GM18909 (cell line): ENCODE measurements around the gene NR2F1-AS1.

Source experiments
- ATAC-seq: cut with Tn5 transposase; IDR thresholded peaks from one replicate; pipeline ENCODE4 v1.9.1; 2021; ENCODE audit warnings: mild to moderate bottlenecking; ENCODE audit not compliant: unreplicated experiment, poor library complexity

Gene NR2F1-AS1

DNA sequence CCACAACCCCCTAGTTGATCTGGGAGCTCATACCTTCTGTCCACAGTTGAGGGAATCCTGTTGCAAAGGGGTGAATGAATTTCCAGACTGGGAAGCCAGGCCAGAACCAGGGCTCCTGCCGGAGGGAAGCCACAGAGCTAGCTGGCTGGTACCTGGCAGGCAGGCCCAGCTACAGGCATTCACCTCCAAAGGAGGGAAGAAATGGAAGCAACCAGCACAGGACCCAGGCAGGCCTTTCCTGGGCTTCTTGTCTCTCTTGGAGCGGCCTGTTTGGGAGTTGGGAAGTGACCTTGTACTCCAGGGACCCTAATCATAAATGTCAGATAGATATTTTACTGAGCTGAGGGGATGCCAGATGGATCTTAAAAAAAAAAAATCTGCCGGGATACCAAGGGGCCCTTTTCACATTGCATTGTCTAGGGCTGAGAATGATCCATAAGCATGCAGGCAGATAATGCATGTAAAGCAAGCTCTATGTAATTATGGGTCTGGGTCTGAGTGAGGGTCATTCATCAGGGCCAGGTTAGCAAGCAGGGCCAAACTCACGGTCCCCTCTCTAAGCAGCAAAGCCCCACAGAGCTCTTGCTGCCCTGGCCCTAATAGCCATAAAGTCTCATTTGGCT lies 10.4 kb upstream of the NR2F1-AS1 start:
- ATAC-seq = no peak

DNA sequence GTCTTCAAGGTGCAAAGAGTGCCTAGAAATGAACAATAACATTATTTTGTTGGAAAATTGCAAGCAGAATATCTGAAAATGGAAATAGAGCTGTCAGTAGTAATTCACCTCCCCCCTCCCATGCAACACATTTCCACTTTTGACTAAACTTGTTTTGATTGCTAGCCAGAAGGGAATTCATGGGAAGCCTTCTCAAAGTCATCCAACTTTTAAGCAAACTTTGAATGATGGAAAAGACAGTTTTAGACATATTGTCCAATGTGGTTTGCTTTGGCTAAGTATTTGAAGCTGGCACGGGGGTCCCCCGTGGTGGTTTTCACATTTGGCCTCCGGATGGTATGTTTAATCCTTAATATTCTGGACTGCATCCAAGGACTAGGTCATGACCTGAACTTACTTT lies 9.5 kb upstream of the NR2F1-AS1 start:
- no peak for ATAC-seq

DNA sequence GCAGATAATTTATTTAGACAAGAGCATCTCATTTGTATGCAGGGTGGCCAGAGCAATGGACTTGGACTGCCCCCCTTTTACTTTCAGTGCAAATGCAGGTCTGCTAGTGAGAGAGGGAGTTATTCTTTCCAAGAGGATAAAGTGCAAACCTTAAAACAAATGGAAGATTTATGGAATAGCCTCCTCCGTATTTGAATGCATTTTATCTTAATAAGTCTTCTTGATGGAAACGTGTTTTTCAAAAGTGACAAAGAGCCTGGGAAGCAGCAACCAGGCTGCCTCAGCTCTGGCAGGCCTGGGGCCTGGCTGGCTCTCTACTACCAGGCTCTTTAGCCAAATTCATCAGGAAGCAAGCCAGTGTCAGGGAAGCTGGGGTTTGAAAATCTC lies 8.8 kb upstream of the NR2F1-AS1 start:
- no peak for ATAC-seq

DNA sequence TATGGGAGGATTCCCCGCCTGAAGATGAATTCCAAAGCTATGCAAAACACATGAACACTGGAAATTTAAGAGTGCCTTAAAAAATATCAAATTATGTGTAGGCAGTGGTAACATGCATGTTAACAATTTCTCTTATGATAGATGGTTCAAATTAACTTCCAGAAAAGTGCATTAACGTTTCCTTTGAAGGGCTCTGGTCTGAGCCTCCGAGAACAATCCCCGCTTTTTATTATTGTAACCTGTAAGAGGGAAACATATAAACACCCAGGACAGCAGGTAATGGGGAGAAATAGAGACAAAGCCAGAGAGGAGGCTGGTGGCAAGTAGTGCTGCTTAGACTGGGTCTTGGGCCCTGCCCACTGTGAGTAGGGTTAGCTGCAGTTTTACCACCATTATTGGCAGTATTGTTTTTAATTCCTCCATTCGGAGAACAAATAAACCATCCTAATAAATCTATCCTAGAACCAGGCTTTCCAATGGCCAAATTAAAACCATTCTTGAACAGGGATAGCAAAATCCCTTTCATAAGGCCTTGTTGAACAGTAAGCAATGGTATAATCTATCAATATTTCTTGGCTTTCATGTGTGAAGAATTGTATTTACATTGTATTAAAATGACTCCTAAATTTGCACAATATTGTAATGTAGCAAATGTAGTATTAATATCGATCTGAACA lies 8.3 kb upstream of the NR2F1-AS1 start:
- no peak for ATAC-seq

DNA sequence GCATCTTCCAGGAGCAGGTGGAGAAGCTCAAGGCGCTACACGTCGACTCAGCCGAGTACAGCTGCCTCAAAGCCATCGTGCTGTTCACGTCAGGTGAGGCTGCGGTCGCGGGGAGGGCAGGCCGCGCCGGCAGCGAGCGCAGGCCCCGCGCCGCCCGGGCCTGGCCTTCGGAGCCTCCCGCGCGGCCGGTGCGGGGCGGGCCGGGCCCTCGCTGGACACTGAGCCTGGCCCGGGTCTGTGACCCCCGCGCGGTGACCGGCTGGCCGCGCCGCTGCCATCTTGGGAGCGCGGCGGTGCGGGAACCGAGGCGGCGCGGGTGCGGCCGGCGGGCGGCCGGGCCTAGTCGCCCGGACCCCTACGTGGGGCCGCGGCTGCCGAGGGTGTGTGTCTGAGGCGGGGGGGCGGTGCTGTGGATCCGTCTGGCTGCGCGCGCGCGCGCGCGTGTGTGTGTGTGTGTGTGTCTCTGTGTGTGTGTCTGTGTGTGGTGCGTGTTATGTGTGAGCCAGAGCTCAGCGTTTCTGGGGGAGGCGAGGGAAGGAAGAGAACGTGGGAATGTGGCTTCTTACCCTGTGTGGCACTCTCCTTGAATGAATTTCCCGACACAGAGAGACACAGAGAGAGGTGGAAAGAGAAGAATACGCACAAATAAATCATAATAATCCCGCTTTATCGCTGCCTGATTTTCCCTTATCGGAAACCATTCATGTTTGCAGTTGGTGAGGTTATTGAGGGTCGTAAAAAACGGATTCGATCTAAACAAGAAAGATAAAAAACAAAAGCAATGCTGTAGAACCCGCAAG lies 7.5 kb upstream of the NR2F1-AS1 start:
- no peak for ATAC-seq

DNA sequence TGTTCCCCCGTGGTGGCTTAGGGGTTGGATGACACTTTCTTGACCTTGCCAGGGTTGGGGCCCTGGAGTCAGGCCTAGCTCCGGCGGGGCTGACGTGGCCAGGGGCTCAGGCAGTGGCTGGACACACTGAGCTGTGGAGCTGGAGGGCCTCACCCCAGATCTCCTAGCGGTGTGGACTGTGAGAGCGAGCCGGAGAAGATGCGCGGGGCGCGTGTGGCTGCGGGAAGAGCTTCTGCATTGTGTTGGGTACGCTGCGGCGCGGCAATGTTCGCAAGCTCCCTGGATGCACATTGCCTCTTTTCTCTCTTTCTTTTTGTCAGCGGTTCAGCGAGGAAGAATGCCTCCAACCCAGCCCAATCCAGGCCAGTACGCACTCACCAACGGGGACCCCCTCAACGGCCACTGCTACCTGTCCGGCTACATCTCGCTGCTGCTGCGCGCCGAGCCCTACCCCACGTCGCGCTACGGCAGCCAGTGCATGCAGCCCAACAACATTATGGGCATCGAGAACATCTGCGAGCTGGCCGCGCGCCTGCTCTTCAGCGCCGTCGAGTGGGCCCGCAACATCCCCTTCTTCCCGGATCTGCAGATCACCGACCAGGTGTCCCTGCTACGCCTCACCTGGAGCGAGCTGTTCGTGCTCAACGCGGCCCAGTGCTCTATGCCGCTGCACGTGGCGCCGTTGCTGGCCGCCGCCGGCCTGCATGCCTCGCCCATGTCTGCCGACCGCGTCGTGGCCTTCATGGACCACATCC lies 6.8 kb upstream of the NR2F1-AS1 start:
- ATAC-seq = no peak

DNA sequence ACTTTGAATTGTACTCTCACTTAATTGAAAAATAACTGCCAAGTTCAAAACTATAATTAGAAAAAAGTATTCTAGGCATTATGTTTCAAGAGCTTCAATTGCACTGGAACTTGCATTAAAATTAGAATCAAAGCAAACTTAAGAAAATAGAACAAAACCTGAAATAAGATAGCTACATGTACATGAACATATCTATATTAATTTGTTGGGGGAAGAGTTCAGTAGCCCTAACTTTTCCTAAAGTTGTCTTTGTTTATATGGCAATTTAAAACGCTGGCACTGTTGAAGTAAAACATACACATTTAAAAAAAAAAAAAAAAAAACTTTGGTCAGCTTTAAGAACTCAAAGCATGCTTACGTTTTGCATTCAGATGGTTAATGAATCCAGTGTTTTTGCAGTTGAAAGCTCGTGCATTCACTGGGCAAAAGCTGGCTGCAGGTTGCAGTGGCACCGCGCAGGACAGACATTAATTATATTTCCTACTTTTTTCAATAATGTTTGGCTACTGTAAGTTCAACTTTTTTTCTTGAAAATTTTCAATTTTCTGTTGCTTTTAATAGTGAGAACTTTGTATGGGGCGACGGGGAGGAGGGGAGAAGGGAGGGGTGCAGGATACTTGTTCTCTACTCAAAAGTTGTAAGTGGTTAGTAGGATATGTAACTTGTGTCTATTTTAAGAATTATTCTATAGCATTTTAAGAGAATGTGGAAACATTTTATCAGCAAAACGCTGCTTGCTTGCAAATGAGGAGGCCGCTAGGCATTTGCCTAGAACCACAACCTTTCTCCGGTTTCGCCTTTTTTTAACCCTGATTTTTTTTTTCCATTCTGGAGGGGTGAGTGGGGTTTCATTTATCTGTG lies 5.9 kb upstream of the NR2F1-AS1 start:
- ATAC-seq = no peak

DNA sequence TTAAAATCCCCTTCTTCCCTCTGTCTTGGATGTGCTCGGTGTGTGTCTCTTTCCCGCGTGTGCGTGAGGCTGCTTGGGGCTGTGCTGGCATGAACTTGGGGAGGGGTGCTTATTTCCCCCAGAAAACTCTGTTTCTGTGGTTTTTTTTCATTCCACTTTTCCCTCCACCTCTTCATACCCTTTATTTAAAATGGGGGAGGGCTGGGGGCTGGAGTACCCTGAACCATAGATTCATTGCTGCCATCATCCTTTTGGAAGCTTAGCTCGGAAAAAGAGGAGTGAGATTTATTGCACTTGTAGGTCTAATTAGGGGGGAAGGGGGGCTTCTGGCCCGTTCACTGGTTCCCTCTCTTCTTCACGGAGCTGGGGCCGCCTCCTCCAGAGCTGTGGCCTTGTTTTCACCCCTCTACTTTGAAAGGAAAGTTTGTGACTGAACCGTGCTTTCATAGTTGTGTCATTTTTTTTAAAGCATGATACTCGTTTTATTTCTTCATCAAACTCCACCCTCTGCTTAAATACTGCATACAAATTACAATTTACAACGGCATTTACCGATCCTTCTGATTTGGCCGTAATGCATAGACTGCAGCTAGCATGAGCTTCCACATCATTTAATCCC lies 4.9 kb upstream of the NR2F1-AS1 start:
- no peak for ATAC-seq

DNA sequence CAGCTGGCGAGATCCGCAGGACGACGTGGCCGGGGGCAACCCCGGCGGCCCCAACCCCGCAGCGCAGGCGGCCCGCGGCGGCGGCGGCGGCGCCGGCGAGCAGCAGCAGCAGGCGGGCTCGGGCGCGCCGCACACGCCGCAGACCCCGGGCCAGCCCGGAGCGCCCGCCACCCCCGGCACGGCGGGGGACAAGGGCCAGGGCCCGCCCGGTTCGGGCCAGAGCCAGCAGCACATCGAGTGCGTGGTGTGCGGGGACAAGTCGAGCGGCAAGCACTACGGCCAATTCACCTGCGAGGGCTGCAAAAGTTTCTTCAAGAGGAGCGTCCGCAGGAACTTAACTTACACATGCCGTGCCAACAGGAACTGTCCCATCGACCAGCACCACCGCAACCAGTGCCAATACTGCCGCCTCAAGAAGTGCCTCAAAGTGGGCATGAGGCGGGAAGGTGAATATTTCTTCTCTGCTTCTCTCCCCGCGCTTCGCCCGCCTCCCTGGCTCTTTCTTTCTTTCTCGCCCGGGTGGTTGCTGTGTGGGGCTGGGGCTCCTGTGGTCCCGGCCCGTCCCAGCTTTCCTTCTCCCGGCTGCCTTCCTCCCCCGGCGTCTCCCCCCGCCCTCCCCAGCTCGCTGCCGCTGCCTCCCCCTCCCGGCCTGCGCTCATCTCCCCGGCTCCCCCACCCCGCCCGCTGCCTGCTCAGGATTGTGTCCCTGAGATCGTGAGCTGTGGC lies 4.2 kb upstream of the NR2F1-AS1 start:
- ATAC-seq = no peak

DNA sequence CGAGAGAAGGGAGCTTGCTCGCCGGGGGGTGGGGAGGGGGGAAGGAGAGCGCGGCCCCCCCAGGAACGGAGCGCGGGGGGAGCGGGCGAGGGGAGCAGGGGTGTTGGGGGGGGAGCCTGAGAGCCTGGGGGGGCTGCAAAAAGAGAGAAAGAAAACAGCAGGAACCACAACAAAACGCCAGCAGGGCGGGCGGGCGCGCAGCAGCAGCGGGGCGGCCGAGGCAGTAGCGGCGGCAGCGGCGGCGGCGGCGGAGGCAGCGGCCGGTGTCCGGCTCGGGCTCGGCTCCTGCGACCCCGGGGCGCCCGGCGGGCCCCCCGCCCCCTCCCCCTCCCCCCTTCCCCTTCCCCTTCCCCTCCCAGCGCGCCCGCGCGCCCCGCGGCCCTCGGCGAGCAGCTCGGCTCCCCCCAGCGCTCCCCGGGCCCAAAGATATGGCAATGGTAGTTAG lies 3.6 kb upstream of the NR2F1-AS1 start:
- no peak for ATAC-seq

DNA sequence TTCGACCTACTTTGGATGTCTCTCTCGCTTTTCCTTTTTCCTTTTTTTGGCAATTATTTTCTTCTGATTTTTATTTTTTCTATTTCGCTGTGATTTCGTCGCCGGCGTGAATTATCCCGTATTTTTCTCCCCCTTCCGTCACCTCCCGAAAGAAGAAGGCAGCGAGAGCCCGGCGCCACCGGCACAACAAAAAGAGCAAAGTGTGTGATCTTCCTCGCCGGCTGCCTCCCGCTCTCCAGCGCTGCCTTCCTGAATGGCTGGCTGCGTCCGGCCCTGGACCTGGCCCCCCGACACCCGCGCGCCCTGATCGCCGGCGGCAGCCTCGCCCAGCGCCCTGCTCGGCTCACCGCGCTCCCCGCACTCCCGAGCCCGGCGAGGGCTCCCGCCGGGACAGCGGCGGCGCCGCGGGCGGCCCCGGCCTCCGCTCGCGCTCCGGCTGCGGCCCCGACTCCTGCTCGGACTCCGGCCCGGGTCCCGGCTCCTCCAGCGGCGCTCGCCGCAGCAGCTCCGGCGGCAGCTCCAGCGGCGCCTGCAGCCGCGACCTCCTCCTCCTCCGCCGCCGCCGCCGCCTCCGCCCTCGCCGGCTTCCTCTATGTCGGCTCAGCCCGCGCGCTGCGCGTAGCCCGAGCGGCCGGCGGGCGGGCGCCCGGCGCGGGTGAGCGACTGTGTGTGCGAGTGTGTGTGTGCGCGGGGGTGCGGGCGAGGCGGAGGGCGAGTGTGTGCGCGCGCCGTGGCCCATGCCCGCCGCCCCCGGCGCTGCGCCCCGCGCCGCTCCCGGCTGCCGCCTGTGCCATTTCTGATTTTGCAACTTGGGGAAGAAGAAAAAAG lies 3.0 kb upstream of the NR2F1-AS1 start:
- ATAC-seq = peak; percentile 39

DNA sequence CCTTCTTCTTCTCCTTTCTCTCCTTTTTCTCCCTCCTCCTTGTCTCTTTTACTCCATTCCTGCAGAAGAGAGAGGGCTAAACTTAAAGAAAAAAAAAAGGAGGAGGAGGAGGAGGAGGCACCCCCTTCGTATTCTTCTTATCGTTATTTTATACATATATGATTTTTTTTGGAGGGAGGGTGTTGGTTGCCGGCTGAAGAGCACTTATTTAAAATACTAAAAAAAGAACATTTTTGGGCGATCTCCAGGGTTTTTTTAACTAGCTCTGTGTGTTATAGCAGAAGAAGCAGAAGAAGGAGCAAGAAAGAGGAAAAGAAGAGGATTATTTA lies 2.4 kb upstream of the NR2F1-AS1 start:
- ATAC-seq = no peak

DNA sequence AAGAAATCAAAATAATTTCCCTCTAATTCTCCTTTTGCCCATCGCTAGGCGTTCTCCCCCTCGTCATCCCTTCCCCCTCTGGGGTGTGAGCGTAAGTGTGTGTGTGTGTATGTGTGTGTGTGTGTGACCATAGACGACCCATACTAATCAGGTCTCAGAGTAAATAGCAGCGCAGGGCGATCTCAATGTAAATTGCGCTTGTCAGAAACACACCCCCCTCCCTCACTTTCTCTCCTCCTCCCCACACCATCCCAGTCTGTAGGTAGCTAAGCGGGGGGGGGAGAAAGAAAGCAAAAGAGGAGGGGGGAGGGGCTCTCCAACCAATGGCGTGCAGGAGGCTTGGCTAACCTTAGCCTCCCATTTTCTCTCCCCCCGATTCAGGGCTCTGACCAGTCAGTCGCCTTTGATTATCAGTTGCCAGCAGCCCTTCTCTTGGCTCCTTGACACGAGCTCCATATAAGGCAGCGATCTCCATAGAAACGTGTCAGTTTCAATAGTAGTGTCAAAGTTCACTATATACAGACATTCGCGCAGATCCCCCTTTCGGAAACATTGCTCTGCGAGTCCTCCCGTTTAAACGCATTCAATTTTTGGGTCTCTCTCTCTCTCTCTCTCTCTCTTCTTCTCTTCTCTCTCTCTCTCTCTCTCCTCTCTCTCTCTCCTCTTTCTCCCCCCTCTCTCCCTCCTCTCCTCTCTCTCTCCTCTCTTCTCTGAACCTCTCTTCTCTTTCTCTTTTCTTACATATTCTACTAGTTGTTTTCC lies 1.8 kb upstream of the NR2F1-AS1 start, which contains the start of gene NR2F1:
NR2F1 (plus strand) TSS at position 546 of the 762 bp plus-strand sequence. CDS start 1,802 bp downstream, outside the sequence.
- ATAC-seq = peak; percentile 35

DNA sequence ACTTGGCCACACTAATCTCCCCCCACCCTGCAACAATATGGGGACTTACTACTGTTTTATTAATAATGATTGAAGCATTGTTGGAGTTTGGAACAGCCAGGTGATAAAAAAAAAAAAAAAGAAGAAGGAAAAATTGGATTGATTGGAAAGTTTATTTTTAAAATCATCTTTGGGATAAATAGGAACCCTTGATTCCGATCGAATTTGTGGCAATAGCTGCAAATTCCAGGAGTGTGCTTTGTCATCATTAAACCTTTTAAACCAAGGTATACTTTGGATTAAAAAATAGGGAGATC lies 1.1 kb upstream of the NR2F1-AS1 start:
- no peak for ATAC-seq

DNA sequence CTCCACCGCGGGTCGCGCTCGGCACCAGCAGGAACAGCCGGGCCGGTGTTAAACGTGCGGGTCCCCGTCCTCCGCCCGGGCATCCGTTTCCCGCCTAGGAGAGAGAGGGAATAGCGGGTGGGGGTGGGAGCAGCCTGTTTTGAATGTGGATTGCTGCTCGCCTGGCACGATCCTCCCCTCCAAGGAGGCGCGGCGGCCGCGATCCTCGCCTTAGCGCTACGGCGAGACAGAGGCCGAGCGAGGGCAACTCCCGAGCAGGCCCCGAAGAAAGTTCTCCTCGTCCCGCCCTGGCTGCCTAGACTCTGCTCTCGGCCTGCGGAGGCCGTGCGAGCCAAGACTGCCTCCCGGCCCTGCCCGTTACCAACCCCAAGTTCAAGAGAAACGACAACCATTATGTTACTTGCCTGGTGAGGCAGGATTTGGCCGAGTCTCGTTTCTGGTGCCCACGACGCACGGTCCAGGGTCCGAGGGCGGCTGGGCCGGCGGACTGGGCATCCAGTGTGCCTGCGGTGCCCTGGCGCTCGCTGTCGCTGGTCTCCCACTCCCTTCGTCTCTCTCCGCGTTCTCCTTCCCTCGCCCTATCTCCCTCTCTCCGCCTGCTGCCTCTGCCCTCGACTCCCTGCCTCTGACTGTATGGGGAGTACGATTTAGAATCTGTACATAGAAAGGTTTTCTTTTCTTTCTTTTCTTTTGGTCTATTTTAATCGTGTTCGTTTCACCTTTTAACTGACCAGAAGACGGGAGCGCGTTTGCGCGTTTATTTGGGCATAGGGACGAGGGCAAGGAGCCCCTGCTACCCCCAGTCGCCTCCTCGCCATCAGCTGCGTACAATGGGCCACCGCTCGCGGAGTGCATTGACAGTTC lies 724 bp downstream of the NR2F1-AS1 start:
- no peak for ATAC-seq

DNA sequence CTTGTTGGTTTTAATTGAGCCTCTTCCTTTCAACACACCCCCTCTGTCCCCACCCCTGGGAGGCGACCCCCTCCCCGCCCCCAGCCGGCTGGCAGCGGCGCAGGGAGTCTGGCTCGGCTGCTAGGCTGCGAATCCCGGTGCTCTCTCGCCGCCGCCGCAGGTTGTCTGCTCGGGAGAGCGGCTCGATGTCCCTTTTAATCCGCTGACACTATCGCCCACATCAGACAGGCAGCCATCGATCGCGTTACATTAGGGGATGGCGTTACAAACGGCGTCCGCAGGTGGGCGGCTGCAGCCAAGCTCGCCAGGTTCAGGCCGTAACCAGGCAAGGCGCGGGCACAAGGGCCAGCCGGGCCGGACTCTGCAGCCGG lies 1.3 kb downstream of the NR2F1-AS1 start:
- no peak for ATAC-seq
